TTC549 (cell line): ENCODE data around the gene ZFYVE19.

Experiments used
- FAIRE-seq: peaks from 2 replicates; lab custom pipeline; 2012; peaks lifted over from hg19 to GRCh38; lab: Jason Lieb, UNC

Gene ZFYVE19

GRCh38 chr15:40821195-40821594, 14.3 kb downstream of the ZFYVE19 start:
- no peak for FAIRE-seq

DNA sequence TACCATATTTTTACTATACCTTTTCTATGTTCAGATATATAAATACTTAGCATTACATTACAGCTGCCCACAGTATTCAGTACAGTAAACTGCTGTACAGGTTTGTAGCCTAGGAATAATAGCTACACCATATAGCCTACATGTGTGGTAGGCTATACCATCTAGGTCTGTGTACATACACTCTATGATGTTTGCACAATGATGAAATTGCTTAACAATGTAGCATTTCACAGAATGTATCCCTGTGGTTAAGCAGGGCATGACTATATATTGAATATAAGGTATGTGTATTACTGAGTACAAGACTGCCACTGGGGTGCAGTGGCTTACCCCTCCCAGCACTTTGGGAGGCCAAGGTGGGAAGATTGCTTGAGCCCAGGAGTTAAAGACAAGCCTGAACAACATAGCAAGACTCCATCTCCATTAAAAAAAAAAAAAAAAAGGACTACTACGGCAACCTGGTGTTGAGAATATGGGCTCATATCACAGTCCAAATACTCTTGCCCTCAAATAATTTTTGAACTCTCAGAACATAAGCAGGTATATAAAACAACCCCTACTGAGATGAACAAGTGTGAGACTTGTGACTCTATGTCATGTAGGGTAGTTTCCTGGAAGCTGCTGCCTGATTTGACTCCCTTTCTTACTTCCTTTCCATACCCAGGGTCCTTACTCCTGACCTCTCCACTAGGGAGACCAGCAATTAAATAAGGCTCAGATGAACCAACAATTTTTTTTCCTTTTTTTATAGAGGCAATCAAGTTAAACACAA, 16.9 kb downstream of the ZFYVE19 start:
- no peak for FAIRE-seq

GRCh38 chr15:40825661-40826422, 19.0 kb downstream of the ZFYVE19 start:
- no peak for FAIRE-seq

DNA sequence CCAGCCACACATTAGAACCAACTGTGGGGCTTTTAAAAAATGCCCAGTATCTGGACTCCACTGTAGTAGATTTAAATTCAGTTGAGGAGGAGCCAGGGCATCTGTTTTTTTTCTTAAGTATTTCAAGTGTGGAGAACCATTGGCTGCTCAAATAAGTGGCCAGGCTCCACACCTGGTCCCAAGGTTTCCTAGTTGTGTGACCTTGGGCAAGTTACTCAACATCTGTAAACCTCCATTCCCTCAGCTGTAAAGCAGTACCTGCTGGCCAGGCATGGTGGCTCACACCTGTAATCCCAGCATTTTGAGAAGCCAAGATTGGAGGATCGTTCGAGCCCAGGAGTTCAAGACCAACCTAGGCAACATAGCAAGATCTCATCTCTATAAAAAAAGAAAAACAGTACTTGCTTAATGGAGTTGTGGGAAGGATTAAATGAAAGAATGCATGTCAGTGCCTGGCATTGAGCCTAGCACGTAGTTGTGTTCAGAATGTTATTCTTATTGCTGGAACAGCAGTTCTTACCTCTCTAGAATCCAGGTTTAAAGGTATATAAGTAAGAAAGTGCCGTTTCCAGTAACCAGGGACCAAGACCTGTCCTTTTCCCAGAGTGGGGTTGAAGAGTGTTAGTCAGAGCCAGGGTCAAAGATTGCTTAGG, 19.7 kb downstream of the ZFYVE19 start:
- FAIRE-seq = no peak

DNA sequence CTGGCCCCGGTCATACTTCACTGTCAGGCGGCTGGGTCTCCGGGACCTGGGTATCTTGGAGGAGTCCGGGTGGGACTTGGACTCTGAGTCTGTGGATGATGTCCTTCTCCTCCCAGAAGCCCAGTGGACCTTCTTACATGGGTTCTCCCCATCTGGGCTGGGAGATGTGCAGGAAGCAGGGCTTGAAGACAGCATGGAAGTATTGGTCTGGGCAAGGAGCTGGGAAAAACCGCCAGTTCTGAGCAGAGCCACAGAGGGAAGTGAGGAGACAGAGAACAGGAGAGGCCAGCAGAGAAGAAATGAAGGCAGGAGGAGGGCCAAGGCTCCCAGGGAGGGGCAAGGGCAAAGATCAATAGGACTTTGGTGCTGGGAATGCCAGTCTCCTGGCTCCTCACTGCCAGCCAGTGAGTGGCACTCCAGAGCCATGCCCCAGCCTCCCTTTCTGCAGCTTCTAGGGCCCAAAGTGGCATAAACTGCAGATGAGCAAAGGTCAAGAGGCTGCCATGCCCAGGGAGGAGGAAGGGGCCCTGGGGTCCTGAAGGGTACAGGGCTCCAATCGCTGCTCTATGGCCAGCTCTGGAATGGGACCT, 21.7 kb downstream of the ZFYVE19 start, which contains the start of gene PPP1R14D:
PPP1R14D (minus strand) TSS at position 262 of the 590 bp plus-strand sequence; CDS start at position 195, 67 bp downstream.
- FAIRE-seq = no peak

GRCh38 chr15:40829115-40829514, 22.2 kb downstream of the ZFYVE19 start:
- no peak for FAIRE-seq

DNA sequence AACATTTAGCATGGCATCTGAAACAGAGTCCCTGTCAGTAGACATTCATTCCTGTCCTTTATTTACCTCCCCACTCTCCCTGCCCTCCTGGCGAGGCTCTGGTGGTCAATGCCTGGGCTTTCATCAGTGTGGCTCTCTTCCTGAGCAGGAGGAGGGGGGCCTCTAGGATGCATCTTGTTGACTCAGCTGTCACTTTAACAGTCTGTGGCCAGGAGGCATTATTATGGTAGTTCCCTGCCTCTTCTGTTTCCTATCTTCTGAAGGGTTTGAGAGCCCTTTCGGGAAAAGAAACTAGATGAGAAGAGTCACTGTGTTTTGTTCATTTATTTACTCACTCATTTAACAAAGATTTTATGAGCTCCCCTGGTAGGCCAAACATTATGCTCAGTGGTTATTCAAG, 24.0 kb downstream of the ZFYVE19 start:
- FAIRE-seq = no peak

DNA sequence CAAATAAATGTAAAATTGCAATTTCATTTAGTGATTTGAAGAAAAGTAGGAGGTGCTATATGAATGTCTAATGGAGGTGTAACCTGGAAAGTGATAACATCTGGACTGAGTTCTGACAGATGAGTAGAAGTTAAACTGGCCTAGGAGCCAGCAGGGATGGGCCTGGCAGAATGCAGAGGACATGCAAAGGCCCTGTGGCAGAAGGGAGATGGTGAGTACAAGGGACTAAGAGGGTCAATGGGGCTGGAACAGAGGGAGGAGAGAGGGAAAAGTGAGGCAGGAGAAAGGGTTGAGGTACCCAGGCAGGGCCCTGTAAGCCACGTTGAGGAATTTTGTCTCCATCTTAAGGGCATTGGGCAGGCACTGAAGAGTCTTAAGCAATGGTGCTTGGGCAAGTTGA, 25.0 kb downstream of the ZFYVE19 start:
- no peak for FAIRE-seq

- FAIRE-seq = no peak
Measured at GRCh38 chr15:40832903-40833302, 26.0 kb downstream of the ZFYVE19 start.

GRCh38 chr15:40836020-40836419, 29.1 kb downstream of the ZFYVE19 start:
- no peak for FAIRE-seq

GRCh38 chr15:40838756-40839155, 31.9 kb downstream of the ZFYVE19 start:
- no peak for FAIRE-seq

GRCh38 chr15:40841741-40842140, 34.9 kb downstream of the ZFYVE19 start:
- FAIRE-seq = no peak

- no peak for FAIRE-seq
Measured at GRCh38 chr15:40843261-40843884, 36.5 kb downstream of the ZFYVE19 start.

- FAIRE-seq = no peak
Measured at GRCh38 chr15:40843885-40844695, 37.2 kb downstream of the ZFYVE19 start, which contains the start of gene SPINT1. Gene SPINT1, plus strand, starts transcription at chr15:40844048. Its CDS starts 507 bp downstream, at chr15:40844555.

GRCh38 chr15:40844696-40845030, 37.8 kb downstream of the ZFYVE19 start:
- FAIRE-seq = no peak

- FAIRE-seq = no peak
Measured at GRCh38 chr15:40845036-40845435, 38.1 kb downstream of the ZFYVE19 start.

- no peak for FAIRE-seq
Measured at GRCh38 chr15:40845511-40846284, 38.8 kb downstream of the ZFYVE19 start.

GRCh38 chr15:40846841-40847222, 39.9 kb downstream of the ZFYVE19 start:
- FAIRE-seq = no peak

DNA sequence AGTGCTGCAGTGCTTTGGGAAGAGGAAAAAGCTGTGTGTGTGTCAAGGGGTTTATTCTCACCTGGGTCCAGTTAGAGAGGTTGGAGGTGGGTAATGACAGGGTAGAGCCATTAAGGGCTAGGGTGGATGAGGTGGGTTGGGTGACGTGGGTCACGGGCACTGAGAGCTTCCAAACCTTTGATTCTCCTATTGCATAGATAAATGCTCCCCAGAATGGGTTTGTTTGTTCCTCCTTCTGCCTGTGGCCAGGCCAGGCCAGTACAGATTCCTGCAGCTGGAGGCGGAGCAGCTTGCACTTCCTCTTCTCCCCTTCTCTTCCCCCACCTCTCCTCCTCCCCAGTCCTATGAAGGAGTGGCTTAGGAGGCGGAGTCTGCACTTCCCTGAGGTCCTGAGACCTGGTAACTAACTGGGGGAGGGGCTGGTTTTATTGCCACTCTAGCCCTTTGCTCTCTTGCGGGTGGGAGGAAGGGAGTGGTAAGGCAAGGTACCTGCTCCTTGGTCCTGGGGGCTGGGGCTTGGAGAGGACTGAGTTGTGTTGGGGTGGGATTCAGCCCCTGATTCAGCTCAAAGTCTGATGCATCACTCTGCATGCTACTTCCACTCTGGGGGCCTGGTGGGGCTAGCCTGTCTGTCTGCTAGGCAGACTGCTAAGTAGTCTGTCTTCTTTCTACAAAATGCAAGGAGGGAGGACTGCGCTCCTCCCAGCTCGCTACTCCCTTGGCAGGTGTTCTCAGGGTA, 40.5 kb downstream of the ZFYVE19 start:
- no peak for FAIRE-seq
